Upper lobe of left lung (tissue), 6 donors: Measurements from ENCODE around the gene CREBZF. TPM values are rescaled to one million over a fixed set of nuclear protein-coding genes. Genes with fewer than 3 reads are reported as not detected.

Source experiments
- ATAC-seq, 2 donors: fragments of 200-7000 bp; cut with Tn5 transposase; one replicate each; pipeline ENCODE4 v1.9.1; 2022; ENCODE audit warnings: mild to moderate bottlenecking in 2 of 2, moderate library complexity in 2 of 2; ENCODE audit not compliant: low FRiP score in 2 of 2
- DNase-seq, 2 donors: peaks; one replicate each; pipeline ENCODE4 v3.0.0-alpha.2; 2019 to 2020
- H3K27ac ChIP-seq, 4 donors: fragments of 200-600 bp; sonication (generic); one replicate each; pipeline ENCODE4 v1.5.1; 2016 to 2019
- H3K27me3 ChIP-seq, 4 donors: fragments of 200-600 bp; sonication (generic); one replicate each; pipeline ENCODE4 v1.5.1; 2017 to 2019
- H3K36me3 ChIP-seq, 4 donors: fragments of 200-600 bp; sonication (generic); one replicate each; pipeline ENCODE4 v1.5.1; 2016 to 2019
- H3K4me1 ChIP-seq, 4 donors: fragments of 200-600 bp; sonication (generic); one replicate each; pipeline ENCODE4 v1.5.1; 2018 to 2019
- H3K4me3 ChIP-seq, 4 donors: fragments of 200-600 bp; sonication (generic); one replicate each; pipeline ENCODE4 v1.5.1; 2017 to 2019; ENCODE audit warnings: mild to moderate bottlenecking in 2 of 4, moderate library complexity in 1 of 4
- H3K9me3 ChIP-seq, 4 donors: fragments of 200-600 bp; sonication (generic); one replicate each; pipeline ENCODE4 v1.5.1; 2018 to 2019
- EP300 ChIP-seq, 4 donors: sonication (generic); formaldehyde crosslinking; IDR thresholded peaks; one replicate each; pipeline ENCODE4 v1.5.1; 2017; ENCODE audit warnings: antibody characterized with exemption in 4 of 4, control low read depth in 2 of 4
- POLR2A ChIP-seq, 4 donors: fragments of 450-650 bp; IDR thresholded peaks; one replicate each; pipeline ENCODE4 v1.5.1; 2016 to 2017; ENCODE audit warnings: antibody characterized with exemption in 4 of 4, mild to moderate bottlenecking in 2 of 4
- POLR2AphosphoS5 ChIP-seq, 2 donors: sonication (generic); formaldehyde crosslinking; IDR thresholded peaks; one replicate each; pipeline ENCODE4 v1.5.1; 2017; ENCODE audit warnings: antibody characterized with exemption in 2 of 2
- WGBS, 2 donors: methylation state at CpG; one replicate each; pipeline ENCODE4 v1.1.5; 2017 to 2018; 5-methylcytosine and 5-hydroxymethylcytosine counted together
- total RNA-seq, 6 donors: library from RNA; depleted of rRNA in 4 of 6; stranded (reverse); fragments of >200 nt in 4 of 6; gene quantifications; one replicate each; pipeline versions ENCODE4 v1.1.0 to v1.2.1, GENCODE V29; 2016 to 2021
- TF ChIP-seq, protein P1 (sequence below), 6 experiments: fragments of 450-650 bp in 4 of 6; fragments of 200-600 bp in 2 of 6; sonication (generic) in 2 of 6; IDR thresholded peaks; one replicate each; pipeline ENCODE4 v1.5.1; 2016 to 2019; ENCODE audit warnings: antibody characterized with exemption in 6 of 6
- donor health status: DM: no; HTN: no; CAD: no; lungs with moderate emphysema.
- donor health status: DM: no; HTN: yes; CAD: no; lungs with severe emphysema.

Gene CREBZF
- total RNA-seq, 6 donors from 2014 or later, result 30.8 to 267 (median 66.6) TPM

DNA sequence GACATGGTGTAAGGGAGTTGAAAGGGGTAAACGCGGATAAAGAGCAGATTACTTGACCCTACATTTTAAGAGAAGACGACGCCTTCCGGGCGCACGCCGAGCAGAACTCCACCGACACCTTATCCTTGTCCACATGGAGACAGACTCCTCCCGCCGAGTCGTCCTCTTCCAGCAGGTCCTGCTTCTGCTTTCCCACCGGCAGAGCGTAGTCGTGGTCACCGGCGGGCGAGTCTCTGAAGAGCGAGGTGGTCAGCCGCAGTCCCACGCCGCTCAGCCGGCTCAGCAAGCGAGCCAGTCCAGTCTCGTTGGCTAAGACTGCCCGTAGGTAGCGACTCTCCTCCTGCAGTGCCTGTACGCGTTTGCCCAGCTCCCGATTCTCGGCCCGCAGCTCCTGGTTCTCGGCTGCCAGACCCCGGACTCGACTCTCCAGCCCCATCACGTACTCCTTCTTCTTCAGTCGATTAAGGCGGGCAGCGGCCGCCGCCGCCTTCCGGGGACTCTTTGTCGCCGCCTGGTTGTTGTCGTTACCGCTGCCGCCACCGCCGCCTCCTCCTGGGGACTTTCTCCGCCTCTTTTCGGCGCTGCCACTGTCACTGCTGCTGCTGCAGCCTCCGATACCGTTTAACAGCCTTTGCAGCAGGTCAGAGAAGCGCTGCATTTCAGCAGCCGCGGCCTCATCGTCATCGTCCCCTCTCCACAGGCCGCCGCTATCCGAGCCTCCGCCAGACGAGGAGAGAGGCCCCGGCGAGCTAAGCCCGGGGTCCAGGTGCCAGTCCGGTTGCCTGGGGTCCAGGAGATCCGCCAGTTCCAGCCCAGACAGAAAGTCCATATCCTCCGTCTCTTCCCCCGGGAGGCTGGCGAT is 945 bp downstream of the CREBZF start:
- Histone ChIP-seq H3K36me3 (peaks cover 0 to 40% (median 3%) of the 10 kb centered on the region in 4 donors), H3K9me3 (no peaks in the 10 kb centered on the region), H3K4me1 (peaks cover 30 to 44% (median 38%) of the 10 kb centered on the region in 4 donors), H3K27ac (peak overlapping the region; percentile 92 to 100 (median 97)), H3K4me3 (peak overlapping the region; percentile 55 to 95 (median 79)), H3K27me3 (no peaks in the 10 kb centered on the region)
- WGBS, 2 donors, result 1 to 2% methylated on average over 29 to 73 of the region's 73 CpGs
- TF ChIP-seq POLR2AphosphoS5 (IDR thresholded peaks at IDR 0.05) (no peak), POLR2A (IDR thresholded peaks at IDR 0.05) (peak in 1 of 4 donors; percentile 39), EP300 (IDR thresholded peaks at IDR 0.05) (no peak)
- TF ChIP-seq, protein P1, sequence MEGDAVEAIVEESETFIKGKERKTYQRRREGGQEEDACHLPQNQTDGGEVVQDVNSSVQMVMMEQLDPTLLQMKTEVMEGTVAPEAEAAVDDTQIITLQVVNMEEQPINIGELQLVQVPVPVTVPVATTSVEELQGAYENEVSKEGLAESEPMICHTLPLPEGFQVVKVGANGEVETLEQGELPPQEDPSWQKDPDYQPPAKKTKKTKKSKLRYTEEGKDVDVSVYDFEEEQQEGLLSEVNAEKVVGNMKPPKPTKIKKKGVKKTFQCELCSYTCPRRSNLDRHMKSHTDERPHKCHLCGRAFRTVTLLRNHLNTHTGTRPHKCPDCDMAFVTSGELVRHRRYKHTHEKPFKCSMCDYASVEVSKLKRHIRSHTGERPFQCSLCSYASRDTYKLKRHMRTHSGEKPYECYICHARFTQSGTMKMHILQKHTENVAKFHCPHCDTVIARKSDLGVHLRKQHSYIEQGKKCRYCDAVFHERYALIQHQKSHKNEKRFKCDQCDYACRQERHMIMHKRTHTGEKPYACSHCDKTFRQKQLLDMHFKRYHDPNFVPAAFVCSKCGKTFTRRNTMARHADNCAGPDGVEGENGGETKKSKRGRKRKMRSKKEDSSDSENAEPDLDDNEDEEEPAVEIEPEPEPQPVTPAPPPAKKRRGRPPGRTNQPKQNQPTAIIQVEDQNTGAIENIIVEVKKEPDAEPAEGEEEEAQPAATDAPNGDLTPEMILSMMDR (IDR thresholded peaks at IDR 0.05), result peak; percentile 35 to 75 (median 67)
- peak; percentile 83 to 88 for ATAC-seq
- peak; percentile 87 to 96 for DNase-seq

DNA sequence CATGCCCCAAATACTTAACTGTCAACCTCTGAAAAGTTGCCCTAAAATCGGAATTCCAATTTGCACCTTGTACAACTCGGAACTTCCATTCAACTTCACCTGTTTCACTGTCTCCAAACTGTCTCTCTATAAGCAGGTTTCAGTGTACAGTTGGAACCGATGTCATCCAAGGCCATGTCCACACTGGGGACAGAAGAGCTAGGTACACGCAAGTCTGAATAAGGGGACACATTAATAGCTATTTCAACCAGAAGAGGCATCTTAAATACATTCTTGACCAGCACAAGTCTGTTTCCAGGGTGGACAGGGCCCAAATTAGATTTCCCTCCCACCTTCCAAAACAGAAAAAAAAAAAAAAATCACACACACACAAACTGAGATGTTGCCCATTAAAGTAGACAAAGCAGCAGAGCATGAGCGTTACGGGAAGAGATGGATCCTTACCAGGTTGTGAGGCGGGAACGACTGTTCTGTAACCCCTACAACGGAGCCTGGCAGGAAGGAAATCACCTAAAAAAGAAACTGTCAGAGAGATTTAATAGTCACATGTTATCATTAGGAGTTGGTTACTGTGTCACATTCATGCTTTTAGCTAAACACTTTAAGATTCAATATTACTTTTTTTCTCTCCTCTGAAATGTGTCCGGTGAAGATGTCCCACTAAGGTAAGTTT is 1.7 kb downstream of the CREBZF start:
- H3K4me3 ChIP-seq, result peak overlapping the region; percentile 55 to 95 (median 79)
- peaks cover 0 to 47% (median 3%) of the 10 kb centered on the region in 4 donors for H3K36me3 ChIP-seq
- ATAC-seq, result no peak
- H3K27ac ChIP-seq, result peak overlapping the region; percentile 92 to 100 (median 97)
- no peaks in the 10 kb centered on the region for H3K27me3 ChIP-seq
- H3K9me3 ChIP-seq, result no peaks in the 10 kb centered on the region
- H3K4me1 ChIP-seq, result peaks cover 37 to 49% (median 45%) of the 10 kb centered on the region in 4 donors
- no peak for DNase-seq
- 4 to 6% methylated on average over 10 of the region's 10 CpGs for WGBS, 2 donors
- TF ChIP-seq POLR2A (IDR thresholded peaks at IDR 0.05) (no peak), POLR2AphosphoS5 (IDR thresholded peaks at IDR 0.05) (no peak), EP300 (IDR thresholded peaks at IDR 0.05) (no peak)
- TF ChIP-seq, protein P1 (IDR thresholded peaks at IDR 0.05), result no peak

DNA sequence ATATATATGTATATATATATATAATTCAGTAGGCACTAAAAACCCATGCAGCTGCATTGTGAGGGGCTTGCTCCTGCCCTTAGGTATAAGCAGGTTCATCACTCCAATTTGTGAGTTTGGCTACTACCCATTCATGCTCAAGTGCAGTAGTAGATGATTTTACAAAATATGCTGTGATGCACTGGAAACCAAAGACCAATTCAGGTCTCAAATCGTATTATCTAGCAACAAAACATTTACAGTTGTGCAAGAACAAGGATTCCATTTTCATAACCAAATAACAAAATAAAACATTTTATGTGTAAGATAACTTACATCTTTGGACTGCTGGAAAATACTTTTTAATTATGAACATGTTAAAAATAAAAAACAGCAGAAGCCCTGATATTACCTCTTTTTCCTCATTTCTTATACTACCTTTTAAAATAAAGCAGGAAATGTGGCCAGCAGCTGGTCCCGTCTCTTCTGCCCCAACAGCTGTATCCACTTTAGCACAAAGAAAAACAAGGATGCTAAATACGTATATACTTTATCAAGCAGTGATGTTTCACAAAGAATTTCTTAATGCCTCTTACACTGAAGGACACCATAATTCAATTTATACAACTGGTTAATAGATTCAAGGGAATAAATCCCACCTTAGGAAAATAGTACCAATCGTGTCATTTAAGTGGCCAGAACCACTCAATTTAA is 2.8 kb downstream of the CREBZF start:
- 10% methylated on average over 4 of the region's 4 CpGs for WGBS, 2 donors
- TF ChIP-seq EP300 (IDR thresholded peaks at IDR 0.05) (no peak), POLR2A (IDR thresholded peaks at IDR 0.05) (no peak), POLR2AphosphoS5 (IDR thresholded peaks at IDR 0.05) (no peak)
- TF ChIP-seq, protein P1 (IDR thresholded peaks at IDR 0.05), result no peak
- H3K36me3 ChIP-seq, result peaks cover 0 to 57% (median 4%) of the 10 kb centered on the region in 4 donors
- no peak overlapping the region for H3K27ac ChIP-seq
- no peaks in the 10 kb centered on the region for H3K9me3 ChIP-seq
- H3K27me3 ChIP-seq, result no peaks in the 10 kb centered on the region
- ATAC-seq (no peak), DNase-seq (no peak)
- H3K4me1 ChIP-seq, result peaks cover 39 to 53% (median 49%) of the 10 kb centered on the region in 4 donors
- peak overlapping the region in 3 of 4 donors; percentile 0 to 95 (median 84) for H3K4me3 ChIP-seq

- no peak overlapping the region for H3K27ac ChIP-seq
- no peak for ATAC-seq
- peaks cover 37 to 50% (median 46%) of the 10 kb centered on the region in 4 donors for H3K4me1 ChIP-seq
- no peaks in the 10 kb centered on the region for H3K27me3 ChIP-seq
- TF ChIP-seq EP300 (IDR thresholded peaks at IDR 0.05) (no peak), POLR2AphosphoS5 (IDR thresholded peaks at IDR 0.05) (no peak), POLR2A (IDR thresholded peaks at IDR 0.05) (no peak)
- TF ChIP-seq, protein P1 (IDR thresholded peaks at IDR 0.05), result no peak
- no peak overlapping the region for H3K4me3 ChIP-seq
- 30 to 38% methylated on average over 1 of the region's 1 CpG for WGBS, 2 donors
- H3K36me3 ChIP-seq, result peaks cover 0 to 89% (median 9%) of the 10 kb centered on the region in 4 donors
- no peaks in the 10 kb centered on the region for H3K9me3 ChIP-seq
- no peak for DNase-seq
Observed at GRCh38 chr11:85658180-85658579, 6.7 kb downstream of the CREBZF start.
